Ishikawa (cell line): ENCODE data around the gene LCMT2.
A peak's percentile ranks its signal among the peaks of the same experiment; 100 is the strongest.

Experiments used
- CEBPB ChIP-seq: IDR thresholded peaks from 2 replicates; pipeline ENCODE4 v1.6.1; 2012
- CREB1 ChIP-seq: IDR thresholded peaks from 2 replicates; pipeline ENCODE4 v1.6.1; 2012; ENCODE audit warnings: low read depth
- EGR1 ChIP-seq: IDR thresholded peaks from 2 replicates; pipeline ENCODE4 v1.6.1; 2012
- EP300 ChIP-seq: IDR thresholded peaks from 2 replicates; pipeline ENCODE4 v1.6.1; 2012; ENCODE audit warnings: borderline replicate concordance
- FOXM1 ChIP-seq: IDR thresholded peaks from 2 replicates; pipeline ENCODE4 v1.6.1; 2012; ENCODE audit warnings: low read depth, borderline replicate concordance
- MAX ChIP-seq: IDR thresholded peaks from 2 replicates; pipeline ENCODE4 v1.6.1; 2012
- NFIC ChIP-seq: IDR thresholded peaks from 2 replicates; pipeline ENCODE4 v1.6.1; 2012
- RAD21 ChIP-seq: IDR thresholded peaks from 2 replicates; pipeline ENCODE4 v1.6.1; 2012; ENCODE audit warnings: low read depth
- REST ChIP-seq: IDR thresholded peaks from 2 replicates; pipeline ENCODE4 v1.6.1; 2012; ENCODE audit warnings: low read depth, mild to moderate bottlenecking
- TAF1 ChIP-seq: IDR thresholded peaks from 2 replicates; pipeline ENCODE4 v1.6.1; 2012; ENCODE audit warnings: low read depth, mild to moderate bottlenecking
- TCF12 ChIP-seq: IDR thresholded peaks from 2 replicates; pipeline ENCODE4 v1.6.1; 2012; ENCODE audit warnings: low read depth
- TEAD4 ChIP-seq: IDR thresholded peaks from 2 replicates; pipeline ENCODE4 v1.6.1; 2012
- USF1 ChIP-seq: IDR thresholded peaks from 2 replicates; pipeline ENCODE4 v1.6.1; 2012
- YY1 ChIP-seq: IDR thresholded peaks from 2 replicates; pipeline ENCODE4 v1.6.1; 2012; ENCODE audit warnings: low read depth
- ZBTB7A ChIP-seq: IDR thresholded peaks from 2 replicates; pipeline ENCODE4 v1.6.1; 2012; ENCODE audit warnings: low read depth

LCMT2 gene

GRCh38 chr15:43287254-43287653, 43.1 kb downstream of the LCMT2 start:
- TF ChIP-seq CREB1 (no peak), NFIC (no peak), EGR1 (no peak), MAX (no peak), ZBTB7A (no peak)

GRCh38 chr15:43286074-43286473, 44.3 kb downstream of the LCMT2 start:
- TF ChIP-seq ZBTB7A (no peak), NFIC (no peak), EGR1 (no peak)

GRCh38 chr15:43285609-43286037, 44.8 kb downstream of the LCMT2 start:
- peak; percentile 91 for TF ChIP-seq RAD21
- no peak for TF ChIP-seq EGR1

GRCh38 chr15:43283526-43283925, 46.8 kb downstream of the LCMT2 start:
- TF ChIP-seq ZBTB7A (no peak), USF1 (no peak), MAX (no peak), EGR1 (no peak), NFIC (no peak), TEAD4 (no peak), YY1 (no peak), FOXM1 (no peak), EP300 (no peak), REST (no peak), TCF12 (no peak), CEBPB (no peak), TAF1 (no peak), CREB1 (no peak), RAD21 (no peak)

- TF ChIP-seq ZBTB7A (no peak), TEAD4 (no peak), REST (no peak), TCF12 (no peak), NFIC (no peak), MAX (no peak), RAD21 (no peak), FOXM1 (no peak), CREB1 (no peak), CEBPB (no peak), YY1 (no peak), TAF1 (no peak), EP300 (no peak)
Measured at GRCh38 chr15:43281926-43282602, 48.3 kb downstream of the LCMT2 start.

- TF ChIP-seq NFIC (no peak), CEBPB (no peak), REST (no peak), TAF1 (no peak), EP300 (no peak), ZBTB7A (no peak), EGR1 (no peak), MAX (no peak), TEAD4 (no peak)
Measured at GRCh38 chr15:43280996-43281395, 49.4 kb downstream of the LCMT2 start.
